HepG2 (cell line): ENCODE results near the gene CMIP. TPM values are rescaled to one million over a fixed set of nuclear protein-coding genes. Genes with fewer than 3 reads are reported as not detected.

Experiments
- ATAC-seq: fragments of 200-7000 bp; cut with Tn5 transposase; 3 replicates; pipeline ENCODE4 v1.9.1; 2020; ENCODE audit warnings: mild to moderate bottlenecking, moderate library complexity
- BruUV-seq: library from RNA; stranded (reverse); fragments of 400-500 nt; replicated peaks from 2 replicates; lab custom pipeline; 2021; lab: Mats Ljungman, UMichigan
- CTCF ChIA-PET: fragments of 300-600 bp; formaldehyde crosslinking; extraction: SDS; loops from one replicate; lab custom pipeline; 2021; ENCODE audit warnings: low total read pairs, inconsistent platforms, low intra/inter-chr PET ratio; lab: Yijun Ruan, JAX
- POLR2A ChIA-PET: fragments of 350-600 bp; sonication (Branson Sonifier 250); formaldehyde crosslinking; loops from one replicate; lab custom pipeline; 2020; ENCODE audit warnings: antibody characterized with exemption, inconsistent platforms; lab: Yijun Ruan, JAX
- DNase-seq: peaks from one replicate; pipeline ENCODE4 v3.0.0-alpha.2; 2015; ENCODE audit warnings: low spot score
- FAIRE-seq: peaks from 3 replicates; lab custom pipeline; 2011; peaks lifted over from hg19 to GRCh38; lab: Jason Lieb, UNC
- H2AFZ ChIP-seq: one replicate; pipeline ENCODE4 v1.6.1; 2011; ENCODE audit warnings: low read length, inconsistent platforms
- H3K27ac ChIP-seq: fragments of 300-600 bp; 3 replicates; pipeline ENCODE4 v1.8.0; 2011; ENCODE audit warnings: mixed run types, mild to moderate bottlenecking, mixed read lengths, low read length, inconsistent platforms; ENCODE audit not compliant: insufficient read depth; ENCODE audit errors: extremely low read length
- H3K27me3 ChIP-seq, 2 experiments: fragments of 200-600 bp in 1 of 2; 2 replicates in 1 of 2; 3 replicates in 1 of 2; pipeline versions ENCODE4 v1.6.0 to v1.8.0; 2011; ENCODE audit warnings: low read length in 2 of 2, mild to moderate bottlenecking in 2 of 2, moderate library complexity in 2 of 2, inconsistent platforms in 1 of 2; ENCODE audit not compliant: insufficient read depth in 2 of 2, control insufficient read depth in 1 of 2
- H3K36me3 ChIP-seq, 2 experiments: fragments of 200-600 bp in 1 of 2; replicated peaks in 1 of 2; 2 replicates in 1 of 2; 3 replicates in 1 of 2; pipeline versions ENCODE4 v1.5.1 to v1.8.0; 2011; ENCODE audit warnings: low read length in 2 of 2, inconsistent platforms in 1 of 2; ENCODE audit not compliant: insufficient read depth in 2 of 2, control insufficient read depth in 1 of 2
- H3K4me1 ChIP-seq: 2 replicates; pipeline ENCODE4 v1.5.1; 2012; ENCODE audit warnings: low read length, inconsistent platforms; ENCODE audit not compliant: insufficient read depth
- H3K4me2 ChIP-seq: 2 replicates; pipeline ENCODE4 v1.6.0; 2011; ENCODE audit warnings: low read depth, low read length, inconsistent platforms
- H3K4me3 ChIP-seq, 3 experiments: fragments of 200-600 bp in 1 of 3; sonication (generic), shearing (Covaris generic) in 1 of 3; replicated peaks in 1 of 3; 2 replicates each; pipeline ENCODE4 v1.5.1; 2011 to 2016; ENCODE audit warnings: low read length in 3 of 3, inconsistent platforms in 2 of 3, low read depth in 2 of 3, mild to moderate bottlenecking in 2 of 3, control low read depth in 1 of 3, mixed read lengths in 1 of 3; ENCODE audit not compliant: insufficient read depth in 1 of 3
- H3K79me2 ChIP-seq: one replicate; pipeline ENCODE4 v1.6.1; 2011; ENCODE audit warnings: low read length, inconsistent platforms; ENCODE audit not compliant: insufficient read depth
- H3K9ac ChIP-seq: 2 replicates; pipeline ENCODE4 v1.6.0; 2011; ENCODE audit warnings: mild to moderate bottlenecking, low read depth, low read length, inconsistent platforms; ENCODE audit not compliant: insufficient read depth
- H3K9me3 ChIP-seq: 2 replicates; pipeline ENCODE4 v1.5.1; 2012; ENCODE audit warnings: mild to moderate bottlenecking, low read length
- H4K20me1 ChIP-seq: 2 replicates; pipeline ENCODE4 v1.6.0; 2011; ENCODE audit warnings: inconsistent platforms, mild to moderate bottlenecking, low read length, moderate library complexity; ENCODE audit not compliant: insufficient read depth
- RBM22 ChIP-seq: fragments of 200-400 bp; formaldehyde crosslinking; optimal IDR thresholded peaks from 2 replicates; pipeline ENCODE3; 2017; ENCODE audit warnings: mild to moderate bottlenecking, low read length, moderate library complexity
- SAFB2 ChIP-seq: sonication (generic); formaldehyde crosslinking; IDR thresholded peaks from 2 replicates; pipeline ENCODE4 v1.5.1; 2020; ENCODE audit warnings: missing genetic modification reagents, low read depth, mild to moderate bottlenecking, borderline replicate concordance
- TFDP1 ChIP-seq: IDR thresholded peaks from 2 replicates; pipeline ENCODE4 v1.6.1; 2016; ENCODE audit warnings: missing compliant biosample characterization, missing genetic modification reagents, borderline replicate concordance
- ZNF362 ChIP-seq: sonication (generic); formaldehyde crosslinking; IDR thresholded peaks from 2 replicates; pipeline ENCODE4 v1.4.0; 2020; ENCODE audit warnings: missing genetic modification reagents, mild to moderate bottlenecking, borderline replicate concordance
- ZNF468 ChIP-seq: sonication (generic); formaldehyde crosslinking; IDR thresholded peaks from 2 replicates; pipeline ENCODE4 v1.8.0; 2022; ENCODE audit warnings: mild to moderate bottlenecking, moderate library complexity, missing genetic modification reagents
- ZNF549 ChIP-seq: sonication (generic); formaldehyde crosslinking; IDR thresholded peaks from 2 replicates; pipeline ENCODE4 v1.5.0; 2020; ENCODE audit warnings: missing genetic modification reagents
- ZNF574 ChIP-seq: sonication (generic); formaldehyde crosslinking; IDR thresholded peaks from 2 replicates; pipeline ENCODE4 v1.4.0; 2020; ENCODE audit warnings: missing genetic modification reagents
- ZSCAN21 ChIP-seq: sonication (generic); formaldehyde crosslinking; IDR thresholded peaks from 2 replicates; pipeline ENCODE4 v1.8.0; 2022; ENCODE audit warnings: mild to moderate bottlenecking, missing genetic modification reagents, moderate library complexity, borderline replicate concordance
- WGBS: methylation state at CpG from one replicate; pipeline ENCODE4 v1.1.6; 2017; ENCODE audit warnings: low lambda C conversion rate; 5-methylcytosine and 5-hydroxymethylcytosine counted together
- in situ Hi-C: cut with HindIII; loops from 2 replicates; pipeline ENCODE4 v1.10.0; 2017; ENCODE audit warnings: low pct_unique_long_range_greater_than_20kb; ENCODE audit not compliant: extremely low pct_ligation_motif_present
- intact Hi-C: fragments of 100-400 bp; cut with micrococcal nuclease; formaldehyde crosslinking; loops from one replicate; pipeline ENCODE4 v1.10.0; 2022; ENCODE audit not compliant: unreplicated experiment
- polyA plus RNA-seq, 8 experiments: library from polyadenylated mRNA; depleted of rRNA in 3 of 8; stranded (reverse) in 7 of 8; unstranded in 1 of 8; fragments of >200 nt; fragmentation: Illumina TruSeq in 4 of 8; extraction: Trizol in 4 of 8; gene quantifications; 2 replicates each; pipeline versions ENCODE4 v1.2.1 to v1.2.3, GENCODE V29; 2011 to 2016; ENCODE audit warnings: low read depth in 4 of 8, missing spikeins in 1 of 8, mixed read lengths in 1 of 8; ENCODE audit not compliant: insufficient read depth in 1 of 8
- total RNA-seq, 5 experiments: library from RNA; depleted of rRNA; stranded (reverse); fragments of >200 nt; fragmentation: Illumina TruSeq; extraction: Trizol; gene quantifications; 2 replicates each; pipeline ENCODE4 v1.2.3, GENCODE V29; 2016; ENCODE audit warnings: low read depth in 1 of 5

Gene CMIP
- total and polyA plus RNA-seq, 2 of the 13 experiments (the other 11 are each of a cell fraction or from before 2014, with no cell fraction given), result 10.9 to 18.1 TPM

GRCh38 chr16:81710596-81710995, 266.0 kb downstream of the CMIP start:
- DNase-seq (no peak), FAIRE-seq (no peak), ATAC-seq (no peak)
- Histone ChIP-seq H3K36me3 (peaks cover 39 to 41% of the 10 kb centered on the region in 2 experiments), H3K79me2 (no peaks in the 10 kb centered on the region), H2AFZ (no peak overlapping the region), H3K27me3 (no peaks in the 10 kb centered on the region; a peak in 1 of 5 replicates), H4K20me1 (peaks cover 4% of the 10 kb centered on the region; the same call in 1 of the 2 replicates), H3K4me3 (no peak overlapping the region), H3K4me1 (no peaks in the 10 kb centered on the region), H3K9me3 (no peaks in the 10 kb centered on the region), H3K9ac (no peak overlapping the region), H3K4me2 (no peak overlapping the region), H3K27ac (no peak overlapping the region)
- 88% methylated on average over 12 of the region's 12 CpGs for WGBS
- BruUV-seq, result no TSS peak
- ChIA-PET POLR2A (no interaction called here), CTCF (no interaction called here)
- TF ChIP-seq RBM22 (peak; percentile 86), ZNF468 (no peak)
- in situ Hi-C loops (no loop called here), intact Hi-C loops (no loop called here)

- in situ Hi-C loops, result no loop called here
- TF ChIP-seq SAFB2 (0 out of 2 replicates have a peak, but pooled peaks have one; percentile 60), ZSCAN21 (CRISPR knock-in tag) (no peak), ZNF574 (CRISPR knock-in tag) (no peak), ZNF362 (CRISPR knock-in tag) (no peak), TFDP1 (CRISPR knock-in tag) (no peak), ZNF549 (no peak)
Measured at GRCh38 chr16:81711657-81712319, 267.2 kb downstream of the CMIP start.

More at GRCh38 chr16:81711657-81712319, 267.2 kb downstream of the CMIP start:
- Histone ChIP-seq H3K27ac (no peak overlapping the region), H3K4me1 (no peaks in the 10 kb centered on the region), H4K20me1 (peaks cover 4% of the 10 kb centered on the region; the same call in 1 of the 2 replicates), H3K79me2 (no peaks in the 10 kb centered on the region), H3K36me3 (peaks cover 29% of the 10 kb centered on the region in 2 experiments), H2AFZ (no peak overlapping the region), H3K4me2 (no peak overlapping the region), H3K4me3 (no peak overlapping the region), H3K27me3 (peaks cover 0 to 2% of the 10 kb centered on the region in 2 experiments; a peak in 2 of 5 replicates), H3K9ac (no peak overlapping the region), H3K9me3 (no peaks in the 10 kb centered on the region)
- DNase-seq (no peak), ATAC-seq (no peak), FAIRE-seq (no peak)
- CTCF ChIA-PET, result no interaction called here
- POLR2A ChIA-PET, result no interaction called here
- no TSS peak for BruUV-seq
- intact Hi-C loops, result no loop called here
- WGBS, result 87% methylated on average over 21 of the region's 21 CpGs
